ENCODE results near the gene DNAAF8.
"Not testable (repeated sequence)": the region's sequence is repeated elsewhere in the genome, so short reads cannot be mapped to it uniquely, and the experiment has no call there.

The DNAAF8 gene

GRCh38 chr16:4736546-4736945 lies 2.2 kb downstream of the DNAAF8 start:
- Histone ChIP-seq H3K36me3 (ENCODE audit: insufficient read depth) (no peaks in the 10 kb centered on the region), H4K20me1 (ENCODE audit: insufficient read depth) (no peaks in the 10 kb centered on the region), H3K27me3 (ENCODE audit: insufficient read depth, low read depth) (no peaks in the 10 kb centered on the region), H3K9ac (no peak overlapping the region), H3K4me2 (no peak overlapping the region), H3K79me2 (ENCODE audit: insufficient read depth, low read depth) (no peaks in the 10 kb centered on the region; the same call in 1 of the 2 replicates), H3K4me3 (IDR thresholded peaks at IDR 0.05; ENCODE audit: insufficient read depth, low read depth, low read length) (no peak overlapping the region), H2AFZ (ENCODE audit: low read depth) (no peak overlapping the region), H3K27ac (no peak overlapping the region), H3K4me1 (ENCODE audit: low read depth, poor library complexity, severe bottlenecking) (peaks cover 14% of the 10 kb centered on the region)
- no peak for TF ChIP-seq CTCF (conservative IDR thresholded peaks at IDR 0.05; ENCODE audit: low read depth, low read length)

- no peak for TF ChIP-seq CTCF (conservative IDR thresholded peaks at IDR 0.05; ENCODE audit: low read depth, low read length)
- Histone ChIP-seq H3K36me3 (ENCODE audit: insufficient read depth) (no peaks in the 10 kb centered on the region), H3K4me3 (IDR thresholded peaks at IDR 0.05; ENCODE audit: insufficient read depth, low read depth, low read length) (no peak overlapping the region), H3K27me3 (ENCODE audit: insufficient read depth, low read depth) (no peaks in the 10 kb centered on the region), H3K9ac (no peak overlapping the region), H4K20me1 (ENCODE audit: insufficient read depth) (no peaks in the 10 kb centered on the region), H3K27ac (no peak overlapping the region), H3K4me2 (no peak overlapping the region), H3K4me1 (ENCODE audit: low read depth, poor library complexity, severe bottlenecking) (peaks cover 14% of the 10 kb centered on the region), H3K79me2 (ENCODE audit: insufficient read depth, low read depth) (no peaks in the 10 kb centered on the region; the same call in 1 of the 2 replicates), H2AFZ (ENCODE audit: low read depth) (no peak overlapping the region)
These were observed 3.2 kb downstream of the DNAAF8 start for GRCh38 chr16:4737545-4737944.

- H3K27ac ChIP-seq; H3K27me3 ChIP-seq (ENCODE audit: insufficient read depth, low read depth); H3K9ac ChIP-seq; H3K4me3 ChIP-seq (IDR thresholded peaks at IDR 0.05; ENCODE audit: insufficient read depth, low read depth, low read length); H4K20me1 ChIP-seq (ENCODE audit: insufficient read depth); H3K36me3 ChIP-seq (ENCODE audit: insufficient read depth); H3K4me2 ChIP-seq; H2AFZ ChIP-seq (ENCODE audit: low read depth); H3K79me2 ChIP-seq (ENCODE audit: insufficient read depth, low read depth); H3K4me1 ChIP-seq (ENCODE audit: low read depth, poor library complexity, severe bottlenecking): not testable (repeated sequence)
These were observed 4.0 kb downstream of the DNAAF8 start for GRCh38 chr16:4738370-4738769.

- no peak for TF ChIP-seq CTCF (conservative IDR thresholded peaks at IDR 0.05; ENCODE audit: low read depth, low read length)
- Histone ChIP-seq H3K27ac (no peak overlapping the region), H3K27me3 (ENCODE audit: insufficient read depth, low read depth) (no peaks in the 10 kb centered on the region), H4K20me1 (ENCODE audit: insufficient read depth) (no peaks in the 10 kb centered on the region), H3K9ac (no peak overlapping the region), H3K79me2 (ENCODE audit: insufficient read depth, low read depth) (no peaks in the 10 kb centered on the region), H3K4me2 (no peak overlapping the region), H3K4me1 (ENCODE audit: low read depth, poor library complexity, severe bottlenecking) (no peaks in the 10 kb centered on the region), H3K36me3 (ENCODE audit: insufficient read depth) (no peaks in the 10 kb centered on the region), H3K4me3 (IDR thresholded peaks at IDR 0.05; ENCODE audit: insufficient read depth, low read depth, low read length) (no peak overlapping the region), H2AFZ (ENCODE audit: low read depth) (no peak overlapping the region)
These were observed 9.0 kb downstream of the DNAAF8 start for GRCh38 chr16:4743226-4743878.

GRCh38 chr16:4744555-4745273 lies 10.4 kb downstream of the DNAAF8 start:
- no peak overlapping the region for H3K4me2 ChIP-seq
- H3K9ac ChIP-seq = no peak overlapping the region
- no peak overlapping the region for H3K4me3 ChIP-seq (IDR thresholded peaks at IDR 0.05; ENCODE audit: insufficient read depth, low read depth, low read length)
- no peaks in the 10 kb centered on the region for H3K36me3 ChIP-seq (ENCODE audit: insufficient read depth)
- TF ChIP-seq CTCF (conservative IDR thresholded peaks at IDR 0.05; ENCODE audit: low read depth, low read length) = no peak
- no peak overlapping the region for H2AFZ ChIP-seq (ENCODE audit: low read depth)
- H3K79me2 ChIP-seq (ENCODE audit: insufficient read depth, low read depth) = no peaks in the 10 kb centered on the region
- H4K20me1 ChIP-seq (ENCODE audit: insufficient read depth) = no peaks in the 10 kb centered on the region
- H3K27me3 ChIP-seq (ENCODE audit: insufficient read depth, low read depth) = no peaks in the 10 kb centered on the region
- no peak overlapping the region for H3K27ac ChIP-seq
- no peaks in the 10 kb centered on the region for H3K4me1 ChIP-seq (ENCODE audit: low read depth, poor library complexity, severe bottlenecking)
